A549 (cell line): ENCODE data around the gene SLC22A2.

Source experiments
- BHLHE40 ChIP-seq: IDR thresholded peaks from 2 replicates; pipeline ENCODE4 v1.6.1; 2012; ENCODE audit warnings: low read depth, low read length, inconsistent platforms
- CHD2 ChIP-seq: fragments of 150-350 bp; IDR thresholded peaks from 2 replicates; pipeline ENCODE4 v1.6.1; 2014; ENCODE audit warnings: low read length; ENCODE audit not compliant: partially characterized antibody
- EHMT2 ChIP-seq: fragments of 200-600 bp; sonication (generic); IDR thresholded peaks from 2 replicates; pipeline ENCODE4 v1.6.1; 2016; ENCODE audit warnings: antibody characterized with exemption, low read depth, mild to moderate bottlenecking, moderate library complexity
- EP300 ChIP-seq, 2 experiments: fragments of >200 bp; sonication (Bioruptor Twin); formaldehyde crosslinking; IDR thresholded peaks; 2 replicates in 1 of 2; 3 replicates in 1 of 2; pipeline ENCODE4 v1.6.1; 2016 to 2017
- FOXS1 ChIP-seq: fragments of 250-450 bp; sonication (Bioruptor Pico); IDR thresholded peaks from 2 replicates; pipeline ENCODE4 v1.5.0; 2020; ENCODE audit warnings: mild to moderate bottlenecking, moderate library complexity
- GATA3 ChIP-seq: IDR thresholded peaks from 2 replicates; pipeline ENCODE4 v1.6.1; 2012; ENCODE audit warnings: borderline replicate concordance
- MYC ChIP-seq: IDR thresholded peaks from 2 replicates; pipeline ENCODE4 v1.6.1; 2012; ENCODE audit warnings: mild to moderate bottlenecking, inconsistent platforms, low read length, improper control_type of control experiment, borderline replicate concordance
- POLR2A ChIP-seq: IDR thresholded peaks from 2 replicates; pipeline ENCODE4 v1.6.1; 2012; ENCODE audit warnings: mild to moderate bottlenecking, low read length
- RAD21 ChIP-seq, 2 experiments: fragments of >200 bp in 1 of 2; sonication (Bioruptor Twin) in 1 of 2; formaldehyde crosslinking in 1 of 2; IDR thresholded peaks in 1 of 2; conservative IDR thresholded peaks in 1 of 2; 2 replicates in 1 of 2; 3 replicates in 1 of 2; pipeline ENCODE4 v1.6.1; 2012 to 2018; ENCODE audit warnings: inconsistent platforms in 1 of 2
- SMC3 ChIP-seq: fragments of >200 bp; sonication (Bioruptor Twin); formaldehyde crosslinking; IDR thresholded peaks from 3 replicates; pipeline ENCODE4 v1.6.1; 2018; ENCODE audit warnings: inconsistent platforms
- TF ChIP-seq, protein P1 (sequence below): fragments of >200 bp; sonication (Bioruptor Twin); formaldehyde crosslinking; IDR thresholded peaks from 3 replicates; pipeline ENCODE4 v1.5.1; 2016
- TF ChIP-seq, protein P2 (sequence below): IDR thresholded peaks from 2 replicates; pipeline ENCODE4 v1.6.1; 2012
- TF ChIP-seq, protein P3 (sequence below): fragments of 450-650 bp; IDR thresholded peaks from 2 replicates; pipeline ENCODE4 v1.6.1; 2014; ENCODE audit warnings: antibody characterized with exemption
- TF ChIP-seq, protein P4 (sequence below): fragments of 250-450 bp; sonication (Bioruptor Pico); IDR thresholded peaks from 2 replicates; pipeline ENCODE4 v1.5.0; 2021; ENCODE audit warnings: mild to moderate bottlenecking, moderate library complexity, borderline replicate concordance

DNA sequence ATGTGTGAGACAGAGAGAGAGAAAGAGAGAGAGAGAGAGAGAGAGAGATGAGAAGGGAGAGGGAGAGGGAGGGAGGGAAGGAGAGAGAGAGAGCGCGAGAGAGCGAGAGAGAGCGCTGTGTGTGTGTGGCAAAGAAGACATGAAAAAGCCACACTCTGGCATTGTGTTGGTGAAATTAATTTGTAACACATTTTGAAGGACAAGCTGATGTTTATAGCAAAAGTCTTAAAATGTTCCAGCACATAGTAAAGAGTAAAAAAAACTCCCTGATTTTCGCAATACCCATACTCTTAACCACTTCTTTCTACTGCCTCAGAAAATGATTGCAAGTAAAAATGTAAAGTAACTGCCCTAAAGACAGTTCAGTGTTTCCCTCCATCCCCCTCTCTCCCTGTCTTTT, 80.3 kb downstream of the SLC22A2 start:
- TF ChIP-seq, protein P1, sequence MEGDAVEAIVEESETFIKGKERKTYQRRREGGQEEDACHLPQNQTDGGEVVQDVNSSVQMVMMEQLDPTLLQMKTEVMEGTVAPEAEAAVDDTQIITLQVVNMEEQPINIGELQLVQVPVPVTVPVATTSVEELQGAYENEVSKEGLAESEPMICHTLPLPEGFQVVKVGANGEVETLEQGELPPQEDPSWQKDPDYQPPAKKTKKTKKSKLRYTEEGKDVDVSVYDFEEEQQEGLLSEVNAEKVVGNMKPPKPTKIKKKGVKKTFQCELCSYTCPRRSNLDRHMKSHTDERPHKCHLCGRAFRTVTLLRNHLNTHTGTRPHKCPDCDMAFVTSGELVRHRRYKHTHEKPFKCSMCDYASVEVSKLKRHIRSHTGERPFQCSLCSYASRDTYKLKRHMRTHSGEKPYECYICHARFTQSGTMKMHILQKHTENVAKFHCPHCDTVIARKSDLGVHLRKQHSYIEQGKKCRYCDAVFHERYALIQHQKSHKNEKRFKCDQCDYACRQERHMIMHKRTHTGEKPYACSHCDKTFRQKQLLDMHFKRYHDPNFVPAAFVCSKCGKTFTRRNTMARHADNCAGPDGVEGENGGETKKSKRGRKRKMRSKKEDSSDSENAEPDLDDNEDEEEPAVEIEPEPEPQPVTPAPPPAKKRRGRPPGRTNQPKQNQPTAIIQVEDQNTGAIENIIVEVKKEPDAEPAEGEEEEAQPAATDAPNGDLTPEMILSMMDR, result no peak
- TF ChIP-seq, protein P2, sequence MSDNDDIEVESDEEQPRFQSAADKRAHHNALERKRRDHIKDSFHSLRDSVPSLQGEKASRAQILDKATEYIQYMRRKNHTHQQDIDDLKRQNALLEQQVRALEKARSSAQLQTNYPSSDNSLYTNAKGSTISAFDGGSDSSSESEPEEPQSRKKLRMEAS, result no peak
- TF ChIP-seq, protein P3, sequence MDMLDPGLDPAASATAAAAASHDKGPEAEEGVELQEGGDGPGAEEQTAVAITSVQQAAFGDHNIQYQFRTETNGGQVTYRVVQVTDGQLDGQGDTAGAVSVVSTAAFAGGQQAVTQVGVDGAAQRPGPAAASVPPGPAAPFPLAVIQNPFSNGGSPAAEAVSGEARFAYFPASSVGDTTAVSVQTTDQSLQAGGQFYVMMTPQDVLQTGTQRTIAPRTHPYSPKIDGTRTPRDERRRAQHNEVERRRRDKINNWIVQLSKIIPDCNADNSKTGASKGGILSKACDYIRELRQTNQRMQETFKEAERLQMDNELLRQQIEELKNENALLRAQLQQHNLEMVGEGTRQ, result no peak
- TF ChIP-seq POLR2A, result no peak
- no peak for TF ChIP-seq FOXS1
- TF ChIP-seq MYC, result no peak
- TF ChIP-seq EHMT2, result no peak
- TF ChIP-seq SMC3, result no peak
- no peak for TF ChIP-seq RAD21 (conservative IDR thresholded peaks at IDR 0.05 in 1 of 2, IDR thresholded peaks at IDR 0.05 in 1 of 2)
- TF ChIP-seq EP300 (IDR thresholded peaks at IDR 0.05), result no peak
- no peak for TF ChIP-seq BHLHE40
- TF ChIP-seq CHD2, result no peak
- TF ChIP-seq, protein P4, sequence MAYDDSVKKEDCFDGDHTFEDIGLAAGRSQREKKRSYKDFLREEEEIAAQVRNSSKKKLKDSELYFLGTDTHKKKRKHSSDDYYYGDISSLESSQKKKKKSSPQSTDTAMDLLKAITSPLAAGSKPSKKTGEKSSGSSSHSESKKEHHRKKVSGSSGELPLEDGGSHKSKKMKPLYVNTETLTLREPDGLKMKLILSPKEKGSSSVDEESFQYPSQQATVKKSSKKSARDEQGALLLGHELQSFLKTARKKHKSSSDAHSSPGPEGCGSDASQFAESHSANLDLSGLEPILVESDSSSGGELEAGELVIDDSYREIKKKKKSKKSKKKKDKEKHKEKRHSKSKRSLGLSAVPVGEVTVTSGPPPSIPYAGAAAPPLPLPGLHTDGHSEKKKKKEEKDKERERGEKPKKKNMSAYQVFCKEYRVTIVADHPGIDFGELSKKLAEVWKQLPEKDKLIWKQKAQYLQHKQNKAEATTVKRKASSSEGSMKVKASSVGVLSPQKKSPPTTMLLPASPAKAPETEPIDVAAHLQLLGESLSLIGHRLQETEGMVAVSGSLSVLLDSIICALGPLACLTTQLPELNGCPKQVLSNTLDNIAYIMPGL, result no peak
- no peak for TF ChIP-seq GATA3
